Measurements from ENCODE around the gene KCNH5. TPM values are rescaled to one million over a fixed set of nuclear protein-coding genes. Genes with fewer than 3 reads are reported as not detected.

KCNH5 gene
- total RNA-seq, 2 experiments from 2014 or later = not detected

DNA sequence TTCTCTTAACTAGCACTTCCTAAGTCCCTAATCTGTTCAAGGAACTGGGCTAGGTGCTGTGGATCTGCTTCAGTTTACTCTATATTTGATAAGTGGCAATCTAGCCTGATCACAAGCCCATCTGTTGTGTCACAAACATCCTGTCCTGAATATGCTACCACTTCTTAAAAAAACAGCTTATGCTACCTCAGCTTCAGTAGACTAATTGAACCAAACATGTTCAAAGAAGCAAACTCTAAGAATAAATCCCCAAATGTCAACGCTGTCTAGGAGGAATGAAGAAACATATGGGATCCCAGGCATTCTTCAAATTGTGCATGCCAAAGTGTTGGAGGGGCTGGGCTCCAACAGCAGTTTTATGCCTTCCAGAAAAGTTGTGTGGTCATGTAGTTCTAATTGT, 10.4 kb upstream of the KCNH5 start:
- no peak overlapping the region for H3K27ac Mint-ChIP-seq
- no peaks in the 10 kb centered on the region for H3K9me3 Mint-ChIP-seq
- H3K4me3 Mint-ChIP-seq = no peak overlapping the region
- ATAC-seq (no peak), DNase-seq (no peak)
- H3K36me3 Mint-ChIP-seq (ENCODE audit: low read depth) = no peaks in the 10 kb centered on the region
- intact Hi-C loops (cut with micrococcal nuclease) = no loop called here
- ChIA-PET POLR2A (no interaction called here), CTCF (no interaction called here)
- no peaks in the 10 kb centered on the region for H3K27me3 Mint-ChIP-seq
- H3K4me1 Mint-ChIP-seq (ENCODE audit: low read depth) = no peaks in the 10 kb centered on the region
- TF ChIP-seq, protein P1, sequence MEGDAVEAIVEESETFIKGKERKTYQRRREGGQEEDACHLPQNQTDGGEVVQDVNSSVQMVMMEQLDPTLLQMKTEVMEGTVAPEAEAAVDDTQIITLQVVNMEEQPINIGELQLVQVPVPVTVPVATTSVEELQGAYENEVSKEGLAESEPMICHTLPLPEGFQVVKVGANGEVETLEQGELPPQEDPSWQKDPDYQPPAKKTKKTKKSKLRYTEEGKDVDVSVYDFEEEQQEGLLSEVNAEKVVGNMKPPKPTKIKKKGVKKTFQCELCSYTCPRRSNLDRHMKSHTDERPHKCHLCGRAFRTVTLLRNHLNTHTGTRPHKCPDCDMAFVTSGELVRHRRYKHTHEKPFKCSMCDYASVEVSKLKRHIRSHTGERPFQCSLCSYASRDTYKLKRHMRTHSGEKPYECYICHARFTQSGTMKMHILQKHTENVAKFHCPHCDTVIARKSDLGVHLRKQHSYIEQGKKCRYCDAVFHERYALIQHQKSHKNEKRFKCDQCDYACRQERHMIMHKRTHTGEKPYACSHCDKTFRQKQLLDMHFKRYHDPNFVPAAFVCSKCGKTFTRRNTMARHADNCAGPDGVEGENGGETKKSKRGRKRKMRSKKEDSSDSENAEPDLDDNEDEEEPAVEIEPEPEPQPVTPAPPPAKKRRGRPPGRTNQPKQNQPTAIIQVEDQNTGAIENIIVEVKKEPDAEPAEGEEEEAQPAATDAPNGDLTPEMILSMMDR (IDR thresholded peaks at IDR 0.05) = no peak

DNA sequence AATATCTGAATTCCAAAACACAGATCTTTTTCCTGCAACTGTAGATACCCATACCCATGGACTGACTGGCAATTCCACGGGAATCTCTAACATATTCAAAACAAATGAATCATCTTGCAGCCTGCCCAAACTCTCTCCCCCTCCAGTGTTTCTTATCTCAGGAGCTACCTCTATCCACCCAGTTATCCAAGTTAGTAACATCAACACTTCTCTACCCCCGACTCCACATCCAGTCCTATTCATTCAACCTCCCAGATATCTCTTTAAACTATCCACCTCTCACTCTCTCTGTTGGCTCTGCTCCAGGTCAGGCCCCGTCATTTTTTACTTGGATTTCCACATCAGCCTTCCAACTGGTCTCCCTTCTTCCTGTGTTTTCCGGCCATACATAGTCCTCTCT, 6.7 kb upstream of the KCNH5 start:
- no peaks in the 10 kb centered on the region for H3K36me3 Mint-ChIP-seq (ENCODE audit: low read depth)
- H3K4me3 Mint-ChIP-seq = no peak overlapping the region
- ATAC-seq (no peak), DNase-seq (no peak)
- ChIA-PET CTCF (no interaction called here), POLR2A (no interaction called here)
- peaks cover 13% of the 10 kb centered on the region for H3K27me3 Mint-ChIP-seq
- TF ChIP-seq, protein P1 (IDR thresholded peaks at IDR 0.05) = no peak
- H3K4me1 Mint-ChIP-seq (ENCODE audit: low read depth) = no peaks in the 10 kb centered on the region
- intact Hi-C loops (cut with micrococcal nuclease) = no loop called here
- no peak overlapping the region for H3K27ac Mint-ChIP-seq
- H3K9me3 Mint-ChIP-seq = no peaks in the 10 kb centered on the region

DNA sequence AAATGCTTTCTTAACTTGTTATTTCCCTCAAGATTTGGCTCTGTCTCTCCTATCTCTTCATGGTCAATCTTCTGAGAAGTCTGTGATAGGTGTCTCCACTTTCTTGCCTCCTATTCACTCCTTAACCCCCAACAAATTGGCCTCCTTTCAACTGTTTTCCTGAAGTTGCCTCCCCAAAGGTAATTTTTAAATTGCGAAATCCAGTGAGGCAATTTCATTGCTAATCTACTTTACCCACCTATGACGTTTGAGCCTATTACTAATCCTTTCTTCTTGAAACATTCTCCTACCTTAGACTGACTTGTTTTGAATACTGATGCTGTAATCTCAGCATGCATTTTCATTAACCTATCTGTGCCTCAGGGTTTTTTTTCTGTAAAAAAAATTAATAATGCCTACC, 6.0 kb upstream of the KCNH5 start:
- ATAC-seq (no peak), DNase-seq (no peak)
- H3K4me3 Mint-ChIP-seq = no peak overlapping the region
- H3K27ac Mint-ChIP-seq = no peak overlapping the region
- CTCF ChIA-PET = no interaction called here
- H3K4me1 Mint-ChIP-seq (ENCODE audit: low read depth) = peaks cover under 1% of the 10 kb centered on the region
- intact Hi-C loops (cut with micrococcal nuclease) = no loop called here
- no peaks in the 10 kb centered on the region for H3K36me3 Mint-ChIP-seq (ENCODE audit: low read depth)
- no peaks in the 10 kb centered on the region for H3K9me3 Mint-ChIP-seq
- POLR2A ChIA-PET = no interaction called here
- peaks cover 19% of the 10 kb centered on the region for H3K27me3 Mint-ChIP-seq
- TF ChIP-seq, protein P1 (IDR thresholded peaks at IDR 0.05) = no peak

DNA sequence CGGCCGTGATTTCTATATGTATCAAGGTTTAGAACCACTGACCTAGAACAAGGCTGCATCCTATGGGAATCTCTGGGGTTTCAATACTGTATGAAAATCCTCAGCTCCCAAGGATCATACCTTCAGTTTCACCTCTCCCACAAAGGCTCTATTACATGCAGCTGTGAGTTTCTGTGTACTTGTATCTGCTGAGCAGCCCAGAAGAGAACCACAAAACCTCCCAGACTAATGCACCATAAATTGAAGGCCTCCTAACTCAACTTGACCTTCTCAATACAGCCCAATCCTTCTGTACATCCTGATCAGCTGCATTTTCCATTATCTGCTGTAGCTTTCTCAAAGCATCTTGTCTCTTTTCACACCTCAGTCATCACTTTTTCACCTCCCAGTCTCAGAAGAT, 5.4 kb upstream of the KCNH5 start:
- TF ChIP-seq, protein P1 (IDR thresholded peaks at IDR 0.05) = no peak
- Mint-ChIP-seq H3K4me1 (ENCODE audit: low read depth) (peaks cover 3% of the 10 kb centered on the region), H3K27ac (no peak overlapping the region), H3K36me3 (ENCODE audit: low read depth) (no peaks in the 10 kb centered on the region), H3K4me3 (no peak overlapping the region), H3K9me3 (no peaks in the 10 kb centered on the region), H3K27me3 (peaks cover 21% of the 10 kb centered on the region)
- ATAC-seq = no peak
- ChIA-PET POLR2A (no interaction called here), CTCF (no interaction called here)
- intact Hi-C loops (cut with micrococcal nuclease) = no loop called here
- no peak for DNase-seq

DNA sequence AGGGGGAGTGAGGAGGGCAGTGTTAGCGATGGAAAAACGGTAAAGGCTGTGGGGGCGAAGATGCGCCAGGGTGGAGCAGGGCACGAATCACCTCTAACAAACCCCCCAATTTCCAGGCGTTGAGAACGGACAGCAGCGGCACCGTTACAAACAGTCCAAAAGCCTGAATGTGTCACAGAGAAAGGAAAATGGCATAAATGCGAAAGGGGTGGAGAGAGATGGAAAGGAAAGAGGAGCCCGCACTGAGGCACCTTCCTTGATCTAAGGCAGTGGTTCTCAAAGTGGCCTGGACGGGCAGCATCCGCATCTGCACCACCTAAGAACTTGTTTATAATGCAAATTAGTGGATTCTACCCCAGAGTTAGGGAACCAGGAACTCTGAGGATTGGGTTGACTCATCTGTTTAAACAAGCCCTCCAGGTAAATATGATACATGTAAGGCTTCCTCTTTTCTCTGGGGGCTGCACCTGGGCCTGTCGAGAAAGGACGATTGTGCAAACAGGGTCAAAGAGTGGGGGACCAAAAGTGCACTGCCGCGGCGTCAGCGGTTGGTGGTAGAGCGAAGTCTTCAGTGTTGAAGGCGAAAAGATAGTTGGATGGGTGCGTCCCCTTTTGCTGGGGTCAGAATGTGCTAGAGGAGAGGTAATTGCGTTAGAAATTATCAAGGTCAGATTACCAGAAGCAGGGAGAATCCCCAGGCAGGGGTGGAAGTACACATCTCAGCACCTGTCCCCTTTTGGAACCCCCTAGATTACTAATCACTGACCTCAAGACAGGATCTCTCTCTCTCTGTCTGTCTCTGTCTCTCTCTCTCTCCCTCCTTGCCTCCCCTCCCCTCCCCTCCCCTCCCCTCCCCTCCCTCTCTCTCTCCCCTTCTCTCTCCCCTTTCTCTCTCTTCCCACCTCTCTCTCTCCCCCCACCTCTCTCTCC, 1.3 kb upstream of the KCNH5 start:
- ATAC-seq (no peak), DNase-seq (no peak)
- Mint-ChIP-seq H3K27ac (no peak overlapping the region), H3K4me3 (no peak overlapping the region), H3K4me1 (ENCODE audit: low read depth) (peaks cover 3% of the 10 kb centered on the region), H3K36me3 (ENCODE audit: low read depth) (no peaks in the 10 kb centered on the region), H3K9me3 (no peaks in the 10 kb centered on the region), H3K27me3 (peaks cover 39% of the 10 kb centered on the region)
- CTCF ChIA-PET = interaction anchor here (0.6 kb wide), 1 partner anchor 74 kb away, joined by 3 read pairs; no protein-coding TSS in a partner anchor
- POLR2A ChIA-PET = no interaction called here
- TF ChIP-seq, protein P1 (IDR thresholded peaks at IDR 0.05) = no peak
- intact Hi-C loops (cut with micrococcal nuclease) = no loop called here

Data from activated CD8-positive, alpha-beta T cell treated with anti-CD3 and anti-CD28 coated beads for 36 hours (primary cell).